ENCODE results near the gene AURKAIP1. TPM values are rescaled to one million over a fixed set of nuclear protein-coding genes. Genes with fewer than 3 reads are reported as not detected.

AURKAIP1 gene
- total and polyA plus RNA-seq, 2 of the 13 experiments (the other 11 are each of a cell fraction or from before 2014, with no cell fraction given), result 69.5 to 175 TPM

GRCh38 chr1:1352786-1353388, 22.1 kb downstream of the AURKAIP1 start:
- TSS peak; percentile 55 for BruUV-seq (replicated peaks)
- peaks cover 26% of the 10 kb centered on the region for H3K4me1 ChIP-seq (ENCODE audit: insufficient read depth, low read length)
- WGBS (ENCODE audit: low lambda C conversion rate), result no CpG with 5 or more reads among the region's 5 CpGs
- H3K27ac ChIP-seq (ENCODE audit: extremely low read length, insufficient read depth, low read length), result no peak overlapping the region
- H4K20me1 ChIP-seq (ENCODE audit: insufficient read depth, low read length), result no peaks in the 10 kb centered on the region
- peaks cover 13% of the 10 kb centered on the region for H3K79me2 ChIP-seq (ENCODE audit: insufficient read depth, low read length)
- in situ Hi-C loops (cut with HindIII; ENCODE audit: extremely low pct_ligation_motif_present, low pct_unique_long_range_greater_than_20kb) (no loop called here), intact Hi-C loops (cut with micrococcal nuclease; ENCODE audit: unreplicated experiment) (no loop called here)
- ChIA-PET POLR2A (interaction anchor here (1.4 to 1.8 kb wide), 3 partner anchors 19 to 80 kb away, joined by 4 to 7 read pairs (median 6); partner anchors contain the start of gene AURKAIP1), CTCF (ENCODE audit: low intra/inter-chr PET ratio, low total read pairs) (no interaction called here)
- no peaks in the 10 kb centered on the region for H3K27me3 ChIP-seq (ENCODE audit: control insufficient read depth in 1 of 2, insufficient read depth in 2 of 2, low read length in 2 of 2)
- H3K9ac ChIP-seq (ENCODE audit: insufficient read depth, low read depth, low read length), result no peak overlapping the region
- no peaks in the 10 kb centered on the region for H3K36me3 ChIP-seq (replicated peaks in 1 of 2; ENCODE audit: control insufficient read depth in 1 of 2, insufficient read depth in 2 of 2, low read length in 2 of 2)
- no peak overlapping the region for H3K4me3 ChIP-seq (replicated peaks in 1 of 3; ENCODE audit: insufficient read depth in 1 of 3, low read depth in 2 of 3, low read length in 3 of 3)
- no peak overlapping the region for H2AFZ ChIP-seq (ENCODE audit: low read length)
- ATAC-seq, result no peak
- no peak for DNase-seq (ENCODE audit: low spot score)
- no peaks in the 10 kb centered on the region for H3K9me3 ChIP-seq (ENCODE audit: low read length)
- no peak for FAIRE-seq
- no peak overlapping the region for H3K4me2 ChIP-seq (ENCODE audit: low read depth, low read length)
- TF ChIP-seq RBM22 (optimal IDR thresholded peaks at IDR 0.05; ENCODE audit: low read length) (peak; percentile 72), POLR2AphosphoS5 (IDR thresholded peaks at IDR 0.05; ENCODE audit: low read depth, low read length) (peak; percentile 39; the same call in 1 of the 2 replicates), ZNF317 (CRISPR knock-in tag; IDR thresholded peaks at IDR 0.05) (no peak), SKIL (CRISPR knock-in tag; IDR thresholded peaks at IDR 0.05; ENCODE audit: borderline replicate concordance) (no peak), MTERF4 (CRISPR knock-in tag; IDR thresholded peaks at IDR 0.05) (no peak), FIP1L1 (IDR thresholded peaks at IDR 0.05; ENCODE audit: borderline replicate concordance, insufficient read depth, low read depth, low read length) (no peak), POLR2G (IDR thresholded peaks at IDR 0.05; ENCODE audit: low read depth, low read length) (peak; percentile 21; the same call in 1 of the 2 replicates), GPN1 (CRISPR knock-in tag; IDR thresholded peaks at IDR 0.05; ENCODE audit: borderline replicate concordance) (no peak), TCF12 (IDR thresholded peaks at IDR 0.05) (no peak), TCF12 (CRISPR knock-in tag; IDR thresholded peaks at IDR 0.05) (no peak), NR2C2 (CRISPR knock-in tag; IDR thresholded peaks at IDR 0.05; ENCODE audit: borderline replicate concordance) (no peak), KAT2B (IDR thresholded peaks at IDR 0.05; ENCODE audit: borderline replicate concordance, low read depth, low read length) (no peak), NR2F2 (IDR thresholded peaks at IDR 0.05; ENCODE audit: borderline replicate concordance, low read depth) (no peak), NCOA1 (CRISPR knock-in tag; IDR thresholded peaks at IDR 0.05) (no peak), BORCS8-MEF2B (CRISPR knock-in tag; IDR thresholded peaks at IDR 0.05) (0 out of 2 replicates have a peak, but pooled peaks have one; percentile 15), BCL6 (CRISPR knock-in tag; IDR thresholded peaks at IDR 0.05) (no peak), SP1 (IDR thresholded peaks at IDR 0.05) (no peak), SP1 (CRISPR knock-in tag; IDR thresholded peaks at IDR 0.05) (no peak), ZFP36L2 (CRISPR knock-in tag; IDR thresholded peaks at IDR 0.05) (no peak)
- TF ChIP-seq, protein P1, sequence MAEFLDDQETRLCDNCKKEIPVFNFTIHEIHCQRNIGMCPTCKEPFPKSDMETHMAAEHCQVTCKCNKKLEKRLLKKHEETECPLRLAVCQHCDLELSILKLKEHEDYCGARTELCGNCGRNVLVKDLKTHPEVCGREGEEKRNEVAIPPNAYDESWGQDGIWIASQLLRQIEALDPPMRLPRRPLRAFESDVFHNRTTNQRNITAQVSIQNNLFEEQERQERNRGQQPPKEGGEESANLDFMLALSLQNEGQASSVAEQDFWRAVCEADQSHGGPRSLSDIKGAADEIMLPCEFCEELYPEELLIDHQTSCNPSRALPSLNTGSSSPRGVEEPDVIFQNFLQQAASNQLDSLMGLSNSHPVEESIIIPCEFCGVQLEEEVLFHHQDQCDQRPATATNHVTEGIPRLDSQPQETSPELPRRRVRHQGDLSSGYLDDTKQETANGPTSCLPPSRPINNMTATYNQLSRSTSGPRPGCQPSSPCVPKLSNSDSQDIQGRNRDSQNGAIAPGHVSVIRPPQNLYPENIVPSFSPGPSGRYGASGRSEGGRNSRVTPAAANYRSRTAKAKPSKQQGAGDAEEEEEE (CRISPR knock-in tag; IDR thresholded peaks at IDR 0.05; ENCODE audit: borderline replicate concordance), result no peak
- TF ChIP-seq, protein P2, sequence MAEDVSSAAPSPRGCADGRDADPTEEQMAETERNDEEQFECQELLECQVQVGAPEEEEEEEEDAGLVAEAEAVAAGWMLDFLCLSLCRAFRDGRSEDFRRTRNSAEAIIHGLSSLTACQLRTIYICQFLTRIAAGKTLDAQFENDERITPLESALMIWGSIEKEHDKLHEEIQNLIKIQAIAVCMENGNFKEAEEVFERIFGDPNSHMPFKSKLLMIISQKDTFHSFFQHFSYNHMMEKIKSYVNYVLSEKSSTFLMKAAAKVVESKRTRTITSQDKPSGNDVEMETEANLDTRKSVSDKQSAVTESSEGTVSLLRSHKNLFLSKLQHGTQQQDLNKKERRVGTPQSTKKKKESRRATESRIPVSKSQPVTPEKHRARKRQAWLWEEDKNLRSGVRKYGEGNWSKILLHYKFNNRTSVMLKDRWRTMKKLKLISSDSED (CRISPR knock-in tag; IDR thresholded peaks at IDR 0.05), result no peak
